KMS-11 (cell line): ENCODE results near the gene ABLIM2.

Source experiments
- H2AFZ ChIP-seq: fragments of 200-600 bp; sonication (generic); 2 replicates; pipeline ENCODE4 v1.6.1; 2016; ENCODE audit warnings: antibody characterized with exemption, mixed run types, low read depth
- H3K27ac ChIP-seq: fragments of 200-600 bp; sonication (generic); 2 replicates; pipeline ENCODE4 v1.6.1; 2016; ENCODE audit warnings: mild to moderate bottlenecking, mixed run types
- H3K27me3 ChIP-seq: fragments of 200-600 bp; sonication (generic); 2 replicates; pipeline ENCODE4 v1.6.1; 2017; ENCODE audit warnings: mild to moderate bottlenecking, low read depth, mixed run types, moderate library complexity; ENCODE audit not compliant: insufficient read depth
- H3K36me3 ChIP-seq: fragments of 200-600 bp; sonication (generic); 2 replicates; pipeline ENCODE4 v1.6.1; 2017; ENCODE audit warnings: mild to moderate bottlenecking, mixed run types; ENCODE audit not compliant: insufficient read depth
- H3K4me1 ChIP-seq: fragments of 200-600 bp; sonication (generic); 2 replicates; pipeline ENCODE4 v1.6.1; 2016; ENCODE audit warnings: mild to moderate bottlenecking, low read depth, mixed run types; ENCODE audit not compliant: poor library complexity, severe bottlenecking
- H3K4me2 ChIP-seq: fragments of 200-600 bp; sonication (generic); 2 replicates; pipeline ENCODE4 v1.7.0; 2016; ENCODE audit warnings: mild to moderate bottlenecking, mixed run types
- H3K4me3 ChIP-seq: fragments of 200-600 bp; sonication (generic); IDR thresholded peaks from 2 replicates; pipeline ENCODE4 v1.6.1; 2017; ENCODE audit warnings: low read depth, low read length, mixed read lengths; ENCODE audit not compliant: insufficient read depth
- H3K79me2 ChIP-seq: fragments of 200-600 bp; sonication (generic); 2 replicates; pipeline ENCODE4 v1.6.1; 2016; ENCODE audit warnings: low read depth, mixed run types; ENCODE audit not compliant: insufficient read depth
- H3K9ac ChIP-seq: fragments of 200-600 bp; sonication (generic); 2 replicates; pipeline ENCODE4 v1.6.1; 2016; ENCODE audit warnings: mild to moderate bottlenecking, mixed run types
- H4K20me1 ChIP-seq: fragments of 200-600 bp; sonication (generic); 2 replicates; pipeline ENCODE4 v1.6.1; 2016; ENCODE audit warnings: mild to moderate bottlenecking, mixed run types; ENCODE audit not compliant: insufficient read depth
- TF ChIP-seq, protein P1 (sequence below): fragments of 200-600 bp; sonication (generic); conservative IDR thresholded peaks from 2 replicates; pipeline ENCODE4 v1.6.1; 2017; ENCODE audit warnings: low read depth, mild to moderate bottlenecking, antibody characterized with exemption, low read length, moderate library complexity, mixed read lengths

ABLIM2 gene

GRCh38 chr4:8157944-8158709 is 486 bp downstream of the ABLIM2 start:
- H3K4me3 ChIP-seq = no peak overlapping the region
- H3K4me1 ChIP-seq = no peaks in the 10 kb centered on the region
- peak overlapping the region; percentile 47; the same call in 1 of the 2 replicates for H2AFZ ChIP-seq
- peak overlapping the region; percentile 25; the same call in 1 of the 2 replicates for H3K4me2 ChIP-seq
- H3K27ac ChIP-seq = no peak overlapping the region
- no peaks in the 10 kb centered on the region for H3K36me3 ChIP-seq
- H3K79me2 ChIP-seq = no peaks in the 10 kb centered on the region
- TF ChIP-seq, protein P1, sequence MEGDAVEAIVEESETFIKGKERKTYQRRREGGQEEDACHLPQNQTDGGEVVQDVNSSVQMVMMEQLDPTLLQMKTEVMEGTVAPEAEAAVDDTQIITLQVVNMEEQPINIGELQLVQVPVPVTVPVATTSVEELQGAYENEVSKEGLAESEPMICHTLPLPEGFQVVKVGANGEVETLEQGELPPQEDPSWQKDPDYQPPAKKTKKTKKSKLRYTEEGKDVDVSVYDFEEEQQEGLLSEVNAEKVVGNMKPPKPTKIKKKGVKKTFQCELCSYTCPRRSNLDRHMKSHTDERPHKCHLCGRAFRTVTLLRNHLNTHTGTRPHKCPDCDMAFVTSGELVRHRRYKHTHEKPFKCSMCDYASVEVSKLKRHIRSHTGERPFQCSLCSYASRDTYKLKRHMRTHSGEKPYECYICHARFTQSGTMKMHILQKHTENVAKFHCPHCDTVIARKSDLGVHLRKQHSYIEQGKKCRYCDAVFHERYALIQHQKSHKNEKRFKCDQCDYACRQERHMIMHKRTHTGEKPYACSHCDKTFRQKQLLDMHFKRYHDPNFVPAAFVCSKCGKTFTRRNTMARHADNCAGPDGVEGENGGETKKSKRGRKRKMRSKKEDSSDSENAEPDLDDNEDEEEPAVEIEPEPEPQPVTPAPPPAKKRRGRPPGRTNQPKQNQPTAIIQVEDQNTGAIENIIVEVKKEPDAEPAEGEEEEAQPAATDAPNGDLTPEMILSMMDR = no peak
- H3K27me3 ChIP-seq = no peaks in the 10 kb centered on the region
- H3K9ac ChIP-seq = no peak overlapping the region
- no peaks in the 10 kb centered on the region for H4K20me1 ChIP-seq

- no peak overlapping the region for H3K4me3 ChIP-seq
- H3K79me2 ChIP-seq = no peaks in the 10 kb centered on the region
- no peak overlapping the region for H3K9ac ChIP-seq
- TF ChIP-seq, protein P1 = no peak
- no peaks in the 10 kb centered on the region for H3K27me3 ChIP-seq
- H3K36me3 ChIP-seq = no peaks in the 10 kb centered on the region
- no peaks in the 10 kb centered on the region for H4K20me1 ChIP-seq
- H3K27ac ChIP-seq = no peak overlapping the region
- H3K4me1 ChIP-seq = no peaks in the 10 kb centered on the region
- H2AFZ ChIP-seq = no peak overlapping the region
- no peak overlapping the region for H3K4me2 ChIP-seq
Measured at GRCh38 chr4:8157496-8157895, 1.1 kb downstream of the ABLIM2 start.

- Histone ChIP-seq H3K4me3 (no peak overlapping the region), H3K79me2 (no peaks in the 10 kb centered on the region), H4K20me1 (no peaks in the 10 kb centered on the region), H3K9ac (no peak overlapping the region), H3K4me2 (no peak overlapping the region), H3K27me3 (no peaks in the 10 kb centered on the region), H3K4me1 (no peaks in the 10 kb centered on the region), H3K36me3 (no peaks in the 10 kb centered on the region), H3K27ac (no peak overlapping the region), H2AFZ (no peak overlapping the region)
- TF ChIP-seq, protein P1 = no peak
Measured at GRCh38 chr4:8156617-8157016, 2.0 kb downstream of the ABLIM2 start.

GRCh38 chr4:8155660-8156421 is 2.8 kb downstream of the ABLIM2 start:
- no peaks in the 10 kb centered on the region for H3K79me2 ChIP-seq
- H4K20me1 ChIP-seq = no peaks in the 10 kb centered on the region
- no peaks in the 10 kb centered on the region for H3K4me1 ChIP-seq
- no peak overlapping the region for H3K4me3 ChIP-seq
- H2AFZ ChIP-seq = no peak overlapping the region
- no peak overlapping the region for H3K27ac ChIP-seq
- no peaks in the 10 kb centered on the region for H3K36me3 ChIP-seq
- H3K9ac ChIP-seq = no peak overlapping the region
- H3K4me2 ChIP-seq = no peak overlapping the region
- H3K27me3 ChIP-seq = no peaks in the 10 kb centered on the region
- TF ChIP-seq, protein P1 = no peak
